Measurements from ENCODE around the gene ZMYND10.

GRCh38 chr3:50303013-50303815 lies 42.3 kb downstream of the ZMYND10 start, which contains the start of gene HYAL1:
- TF ChIP-seq MXI1 (IDR thresholded peaks at IDR 0.05; ENCODE audit: low read depth, low read length) (no peak), JUND (IDR thresholded peaks at IDR 0.05) (no peak), SMC3 (IDR thresholded peaks at IDR 0.05; ENCODE audit: low read depth, low read length) (no peak), MAX (IDR thresholded peaks at IDR 0.05; ENCODE audit: low read depth) (no peak), GATA2 (CRISPR knock-in tag; IDR thresholded peaks at IDR 0.05) (no peak), NFIC (IDR thresholded peaks at IDR 0.05; ENCODE audit: borderline replicate concordance) (no peak)

Data from SK-N-SH (cell line).